ENCODE measurements around the gene TBL1X. TPM values are rescaled to one million over a fixed set of nuclear protein-coding genes. Genes with fewer than 3 reads are reported as not detected.

Gene TBL1X
- total and polyA plus RNA-seq, 2 of the 8 experiments (the other 6 are each of a cell fraction or from before 2014, with no cell fraction given), result 13.3 to 25.6 TPM

DNA sequence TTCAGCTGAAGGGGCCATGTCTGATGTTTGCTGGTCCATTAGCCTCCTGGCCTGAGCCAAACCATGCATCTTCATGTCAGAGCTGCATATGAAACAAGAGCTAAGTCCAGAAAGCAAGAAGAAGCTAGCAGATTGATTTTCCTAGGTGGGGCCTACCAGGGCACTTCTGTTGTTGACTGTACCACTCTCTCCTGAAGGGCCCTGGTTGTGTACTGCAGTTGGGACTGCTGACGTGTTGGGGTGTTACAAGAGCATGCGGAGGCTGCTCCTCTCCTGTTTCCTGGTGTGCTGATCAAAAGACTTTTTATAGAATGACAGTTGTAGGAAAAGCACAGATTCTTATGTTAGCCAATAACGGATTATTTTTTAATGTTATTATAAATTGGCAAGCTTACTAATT is 145.1 kb downstream of the TBL1X start:
- H2AK5ac ChIP-seq (ENCODE audit: low read depth, low read length), result no peak overlapping the region
- no peaks in the 10 kb centered on the region for H3K79me1 ChIP-seq (ENCODE audit: low read depth, low read length)
- no peak overlapping the region for H2BK15ac ChIP-seq (ENCODE audit: low read length)
- TF ChIP-seq RFX5 (IDR thresholded peaks at IDR 0.05; ENCODE audit: borderline replicate concordance, low read depth, low read length) (no peak), TBP (IDR thresholded peaks at IDR 0.05; ENCODE audit: low read depth, low read length) (no peak), GABPA (IDR thresholded peaks at IDR 0.05; ENCODE audit: borderline replicate concordance, insufficient read depth, low read length) (no peak), TCF12 (IDR thresholded peaks at IDR 0.05; ENCODE audit: low read depth, low read length) (no peak), YY1 (IDR thresholded peaks at IDR 0.05; ENCODE audit: low read depth, low read length) (no peak), POLR2A (IDR thresholded peaks at IDR 0.05; ENCODE audit: control extremely low read depth in 1 of 2, low read depth in 2 of 2, low read length in 2 of 2) (no peak), RBBP5 (IDR thresholded peaks at IDR 0.05; ENCODE audit: borderline replicate concordance, low read depth, low read length) (no peak), TEAD4 (IDR thresholded peaks at IDR 0.05; ENCODE audit: low read depth, low read length) (no peak), MAFK (IDR thresholded peaks at IDR 0.05; ENCODE audit: low read depth, low read length) (no peak), KDM4A (IDR thresholded peaks at IDR 0.05; ENCODE audit: low read depth, low read length, severe bottlenecking) (no peak)
- TF ChIP-seq, protein P1, sequence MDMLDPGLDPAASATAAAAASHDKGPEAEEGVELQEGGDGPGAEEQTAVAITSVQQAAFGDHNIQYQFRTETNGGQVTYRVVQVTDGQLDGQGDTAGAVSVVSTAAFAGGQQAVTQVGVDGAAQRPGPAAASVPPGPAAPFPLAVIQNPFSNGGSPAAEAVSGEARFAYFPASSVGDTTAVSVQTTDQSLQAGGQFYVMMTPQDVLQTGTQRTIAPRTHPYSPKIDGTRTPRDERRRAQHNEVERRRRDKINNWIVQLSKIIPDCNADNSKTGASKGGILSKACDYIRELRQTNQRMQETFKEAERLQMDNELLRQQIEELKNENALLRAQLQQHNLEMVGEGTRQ (IDR thresholded peaks at IDR 0.05; ENCODE audit: low read length), result no peak
- no peak for DNase-seq (ENCODE audit: low read depth in 1 of 2, low spot score in 2 of 2)
- no peak overlapping the region for H2BK120ac ChIP-seq (replicated peaks; ENCODE audit: low read depth, low read length)
- peaks cover 0 to 5% (median 1%) of the 10 kb centered on the region in 4 experiments; a peak in 4 of 7 replicates for H3K4me1 ChIP-seq (replicated peaks in 1 of 4; ENCODE audit: control insufficient read depth in 3 of 4, insufficient read depth in 4 of 4, low read length in 3 of 4)
- H3K23me2 ChIP-seq (ENCODE audit: low read depth, low read length), result no peaks in the 10 kb centered on the region
- H3K27me3 ChIP-seq (replicated peaks in 1 of 4; ENCODE audit: control insufficient read depth in 3 of 4, extremely low read depth in 1 of 4, insufficient read depth in 3 of 4, low read length in 3 of 4), result no peaks in the 10 kb centered on the region
- no peak overlapping the region for H3K4me2 ChIP-seq (ENCODE audit: insufficient read depth in 1 of 2, low read depth in 2 of 2, low read length in 2 of 2)
- H4K5ac ChIP-seq (ENCODE audit: insufficient read length, low read depth, low read length), result no peak overlapping the region
- FAIRE-seq, result no peak
- H3K9ac ChIP-seq (replicated peaks in 1 of 4; ENCODE audit: extremely low read depth in 1 of 4, low read depth in 3 of 4, low read length in 3 of 4), result no peak overlapping the region
- H3K9me3 ChIP-seq (ENCODE audit: insufficient read depth in 2 of 2, low read depth in 1 of 2, low read length in 1 of 2), result no peaks in the 10 kb centered on the region
- no peak overlapping the region for H3K4ac ChIP-seq (replicated peaks; ENCODE audit: insufficient read length, low read depth, low read length)
- H2BK20ac ChIP-seq (ENCODE audit: low read length), result no peak overlapping the region
- H3K4me3 ChIP-seq (ENCODE audit: extremely low read depth in 1 of 4, insufficient read depth in 2 of 4, low read depth in 3 of 4, low read length in 4 of 4), result no peak overlapping the region
- no peak overlapping the region for H4K91ac ChIP-seq (replicated peaks; ENCODE audit: insufficient read length, low read length)
- H4K20me1 ChIP-seq (replicated peaks in 1 of 2; ENCODE audit: control insufficient read depth in 1 of 2, insufficient read depth in 2 of 2, low read length in 2 of 2), result no peaks in the 10 kb centered on the region
- H3K36me3 ChIP-seq (ENCODE audit: control insufficient read depth in 2 of 4, insufficient read depth in 4 of 4, low read length in 3 of 4), result no peaks in the 10 kb centered on the region
- no peak overlapping the region for H2BK12ac ChIP-seq (ENCODE audit: low read depth, low read length)
- 88% methylated on average over 1 of the region's 3 CpGs; no CpG with 5 or more reads in 1 of the 2 experiments for WGBS, 2 experiments (ENCODE audit: extremely low coverage in 1 of 2, insufficient coverage in 1 of 2, insufficient read length in 1 of 2, insufficient replicate concordance in 2 of 2, low coverage in 1 of 2, low lambda C conversion rate in 2 of 2, missing lambda C conversion rate in 1 of 2)
- no peak overlapping the region for H3K56ac ChIP-seq (replicated peaks; ENCODE audit: insufficient read length, low read depth, low read length)
- no peak overlapping the region for H3K27ac ChIP-seq (ENCODE audit: low read depth, low read length)
- no peaks in the 10 kb centered on the region for H3K79me2 ChIP-seq (ENCODE audit: control insufficient read depth in 1 of 2, insufficient read depth in 2 of 2, low read length in 2 of 2)
- no peak overlapping the region for H3K18ac ChIP-seq (ENCODE audit: extremely low read depth, low read length)
- no peak overlapping the region for H3K14ac ChIP-seq (ENCODE audit: insufficient read length)
- ChIA-PET POLR2A (ENCODE audit: partially characterized antibody) (no interaction called here), CTCF (ENCODE audit: partially characterized antibody) (interaction anchor here (1.3 to 2.9 kb wide), 2 partner anchors 10 to 14 kb away, joined by 3 to 10 read pairs; no protein-coding TSS in a partner anchor)
- H2AFZ ChIP-seq (ENCODE audit: low read length), result no peak overlapping the region
- no peak overlapping the region for H3K23ac ChIP-seq (ENCODE audit: insufficient read length)
- H2BK5ac ChIP-seq (ENCODE audit: low read depth, low read length), result no peak overlapping the region
- no peak overlapping the region for H4K8ac ChIP-seq (ENCODE audit: extremely low read depth, insufficient read depth, low read length)

All from H1 (cell line).